GM21515 (cell line): ENCODE data around the gene ARHGEF17.

Experiments used
- ATAC-seq: cut with Tn5 transposase; IDR thresholded peaks from one replicate; pipeline ENCODE4 v1.9.1; 2021; ENCODE audit not compliant: unreplicated experiment

ARHGEF17 gene

GRCh38 chr11:73312036-73312435 is 4.0 kb downstream of the ARHGEF17 start:
- ATAC-seq = no peak

GRCh38 chr11:73312851-73313327 is 4.8 kb downstream of the ARHGEF17 start:
- no peak for ATAC-seq

GRCh38 chr11:73313652-73314051 is 5.6 kb downstream of the ARHGEF17 start:
- ATAC-seq = no peak

GRCh38 chr11:73314117-73314961 is 6.3 kb downstream of the ARHGEF17 start:
- no peak for ATAC-seq

- no peak for ATAC-seq
Measured at GRCh38 chr11:73315293-73316020, 7.4 kb downstream of the ARHGEF17 start.

GRCh38 chr11:73316422-73316821 is 8.3 kb downstream of the ARHGEF17 start:
- no peak for ATAC-seq

GRCh38 chr11:73317373-73317772 is 9.3 kb downstream of the ARHGEF17 start:
- ATAC-seq = no peak

GRCh38 chr11:73317803-73318202 is 9.7 kb downstream of the ARHGEF17 start:
- no peak for ATAC-seq

- no peak for ATAC-seq
Measured at GRCh38 chr11:73318501-73319011, 10.5 kb downstream of the ARHGEF17 start.

GRCh38 chr11:73320763-73321603 is 12.9 kb downstream of the ARHGEF17 start:
- ATAC-seq = no peak

- no peak for ATAC-seq
Measured at GRCh38 chr11:73321604-73322381, 13.7 kb downstream of the ARHGEF17 start.

GRCh38 chr11:73322382-73323306 is 14.6 kb downstream of the ARHGEF17 start:
- ATAC-seq = no peak

- ATAC-seq = no peak
Measured at GRCh38 chr11:73323464-73323863, 15.4 kb downstream of the ARHGEF17 start.

- ATAC-seq = no peak
Measured at GRCh38 chr11:73324116-73324515, 16.0 kb downstream of the ARHGEF17 start.

GRCh38 chr11:73324665-73325035 is 16.6 kb downstream of the ARHGEF17 start:
- ATAC-seq = peak; percentile 13

GRCh38 chr11:73325036-73325981 is 17.2 kb downstream of the ARHGEF17 start:
- ATAC-seq = peak; percentile 51

- no peak for ATAC-seq
Measured at GRCh38 chr11:73326929-73327811, 19.1 kb downstream of the ARHGEF17 start.
